Activated CD8-positive, alpha-beta memory T cell treated with anti-CD3 and anti-CD28 coated beads, Interleukin-2, amount 50 U/mL, for 48 hours (primary cell): Measurements from ENCODE around the gene STX18.
"Not testable (repeated sequence)": the region's sequence is repeated elsewhere in the genome, so short reads cannot be mapped to it uniquely, and the experiment has no call there.

Source experiments
- DNase-seq: peaks from one replicate; pipeline ENCODE4 v3.0.0-alpha.2; 2020

The STX18 gene

DNA sequence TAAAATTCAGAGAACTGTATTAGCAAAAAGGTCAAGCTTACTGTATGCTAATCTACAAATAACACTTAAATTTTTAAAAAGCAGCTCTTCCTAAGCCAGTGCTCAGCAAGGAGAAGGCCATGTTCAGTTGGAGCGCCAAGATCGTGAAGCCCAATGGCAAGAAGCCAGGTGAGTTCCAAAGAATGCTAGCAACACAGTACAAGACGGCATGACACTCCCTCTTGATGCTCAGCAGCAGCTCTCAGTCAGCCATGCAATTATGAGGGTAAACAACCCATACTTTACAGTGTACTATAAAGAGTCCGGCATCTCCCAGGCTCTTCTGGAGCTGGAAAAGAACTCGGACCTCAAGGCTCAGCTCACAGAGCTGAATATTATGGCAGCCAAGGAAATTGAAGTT lies 34.9 kb downstream of the STX18 start:
- no peak for DNase-seq

- DNase-seq, result not testable (repeated sequence)
These were observed 36.6 kb downstream of the STX18 start for GRCh38 chr4:4505211-4505610.

GRCh38 chr4:4504783-4505182 lies 37.1 kb downstream of the STX18 start:
- no peak for DNase-seq

- no peak for DNase-seq
These were observed 39.0 kb downstream of the STX18 start for GRCh38 chr4:4502694-4503311.

DNA sequence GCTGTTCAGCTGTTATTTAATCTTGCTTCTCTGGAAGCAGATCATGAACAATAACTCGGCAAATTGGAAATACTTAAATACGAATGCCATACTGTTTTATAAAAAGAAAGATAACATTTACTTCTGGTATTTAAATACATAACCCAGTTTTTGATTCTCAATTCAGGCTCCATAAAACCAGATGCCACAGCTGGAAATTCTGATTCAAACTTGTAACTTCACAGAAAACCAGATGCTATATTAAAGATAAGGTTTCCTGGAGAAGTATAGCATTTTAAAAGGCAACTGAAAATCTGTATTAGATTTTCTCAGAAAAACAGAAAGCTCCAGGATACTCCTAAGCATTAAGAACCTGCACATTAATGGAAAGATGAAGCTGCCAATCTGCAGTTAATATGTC lies 40.2 kb downstream of the STX18 start:
- no peak for DNase-seq

DNA sequence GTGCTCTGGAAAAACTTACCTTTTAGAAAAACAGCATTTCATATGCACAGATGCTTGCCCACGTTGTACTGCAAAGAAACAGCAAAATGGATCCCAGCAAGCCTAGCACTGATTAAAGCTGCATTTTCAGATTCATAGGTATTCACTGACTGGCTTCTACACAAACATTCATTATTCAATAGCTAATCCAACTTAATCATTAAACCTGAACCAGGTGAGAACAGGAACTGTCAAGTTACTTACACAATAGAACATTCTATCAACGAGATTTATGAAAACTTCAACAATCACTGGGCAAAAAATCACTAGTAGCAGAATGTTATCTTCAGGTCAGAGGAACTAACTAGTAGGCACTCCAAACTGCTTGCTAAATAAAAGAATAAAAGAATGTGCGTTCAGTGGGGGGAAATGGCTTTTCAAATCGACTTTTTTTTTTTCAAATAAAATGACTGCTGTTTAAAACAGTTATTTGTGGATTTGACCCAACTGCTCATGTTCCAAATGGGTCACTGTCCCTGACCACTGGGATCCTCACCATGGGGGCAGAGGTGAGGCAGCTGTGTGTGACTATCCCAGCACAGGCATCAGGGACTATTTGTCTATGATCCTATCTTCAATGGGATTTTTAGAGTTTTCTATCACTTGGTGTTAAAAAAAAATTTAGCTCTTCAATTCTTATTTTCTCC lies 42.3 kb downstream of the STX18 start:
- no peak for DNase-seq

DNA sequence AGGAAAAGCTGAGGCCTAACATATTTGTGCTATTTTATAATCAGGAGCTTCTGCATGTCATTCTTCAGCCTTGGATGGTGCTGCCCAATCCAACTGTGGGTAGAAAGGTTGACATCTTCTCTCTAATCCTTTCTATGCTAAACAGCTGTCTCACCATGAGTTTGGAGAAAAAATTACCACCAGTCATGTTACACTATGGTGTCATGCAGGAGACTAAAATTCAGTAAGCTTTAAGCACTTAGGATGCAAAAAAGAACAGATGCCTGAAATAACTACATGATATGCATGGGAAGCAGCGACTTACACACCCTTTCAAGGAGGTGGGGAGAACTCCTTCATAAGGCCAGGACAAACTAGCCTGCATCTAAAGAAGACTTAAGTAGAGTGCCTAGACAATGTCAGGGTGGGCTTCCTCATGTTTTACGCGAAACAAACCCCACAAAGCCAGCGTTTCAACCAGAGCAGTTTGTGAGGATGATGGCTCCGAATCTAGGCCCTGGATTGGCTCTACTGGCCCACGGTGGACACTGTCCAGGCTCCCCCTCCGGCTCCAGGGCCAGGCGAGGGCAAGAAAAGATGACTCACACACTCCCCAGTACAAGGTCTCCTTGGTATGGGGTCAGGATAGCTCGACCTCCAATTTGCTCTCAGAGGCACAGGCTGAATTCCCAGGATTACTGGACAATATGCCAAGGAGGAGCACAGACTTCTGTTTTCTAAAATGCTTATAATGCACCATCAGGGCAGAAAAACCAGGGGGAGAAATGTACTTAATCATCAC lies 45.1 kb downstream of the STX18 start:
- no peak for DNase-seq

DNA sequence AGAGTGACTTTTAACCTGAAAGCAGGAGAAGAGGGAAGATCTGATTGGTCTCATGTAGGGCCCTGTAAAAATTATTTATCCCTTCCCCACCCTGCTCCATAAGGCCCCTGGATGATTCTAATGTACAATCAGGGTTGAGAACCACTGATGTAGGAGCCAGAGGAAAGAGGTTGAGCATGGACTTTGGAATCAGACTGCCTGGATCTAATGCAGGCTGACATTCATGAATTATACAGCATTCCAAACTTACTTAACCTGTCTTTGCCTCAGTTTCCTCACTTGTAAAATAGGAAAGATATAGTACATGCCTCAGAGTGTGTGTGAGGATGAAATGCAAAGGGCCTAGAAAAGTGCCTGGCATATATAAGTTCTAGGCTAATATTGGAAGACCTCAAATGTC lies 47.0 kb downstream of the STX18 start:
- DNase-seq, result no peak

- no peak for DNase-seq
These were observed 49.5 kb downstream of the STX18 start for GRCh38 chr4:4492161-4492847.

DNA sequence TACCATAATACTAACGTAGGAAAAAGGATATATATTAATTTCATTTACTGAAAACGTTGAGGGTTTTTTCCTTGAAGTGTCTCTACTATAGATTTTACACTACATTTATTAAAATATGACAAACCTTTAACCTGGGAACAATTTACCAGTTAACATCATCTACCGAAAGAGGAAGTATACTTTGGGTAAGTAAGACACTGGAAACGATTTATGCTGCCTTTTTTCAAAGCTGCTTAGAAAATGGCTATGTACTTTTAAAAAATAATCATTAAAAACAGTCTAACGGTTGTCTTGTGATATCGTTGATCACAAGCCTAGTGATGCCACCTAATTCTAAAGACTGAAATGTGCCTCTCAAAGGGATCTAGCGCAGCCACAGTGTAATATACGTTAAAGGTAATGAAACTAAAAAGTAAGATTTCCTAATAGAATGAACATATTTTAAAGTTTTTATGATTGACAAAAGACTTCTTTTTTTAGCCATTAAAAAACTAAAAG lies 50.4 kb downstream of the STX18 start:
- DNase-seq, result no peak

- DNase-seq, result no peak
These were observed 51.0 kb downstream of the STX18 start for GRCh38 chr4:4490816-4491215.

DNA sequence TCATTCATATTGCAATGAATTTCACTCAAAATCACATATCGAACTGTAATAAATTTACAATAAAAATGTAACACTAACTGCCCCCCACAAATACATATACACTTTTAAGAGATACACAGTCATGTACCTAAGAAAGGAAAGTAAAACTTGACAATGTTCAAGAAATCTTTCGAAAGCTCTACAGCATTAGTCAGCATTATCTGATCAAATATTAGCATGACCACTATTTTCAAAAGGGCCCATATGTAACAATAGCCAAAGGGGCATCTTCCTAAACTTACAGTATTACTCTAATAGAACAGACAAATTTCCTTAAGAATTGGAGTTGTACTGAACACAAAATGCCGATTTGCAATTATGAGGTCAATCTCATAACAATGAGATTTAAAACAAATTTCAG lies 51.8 kb downstream of the STX18 start:
- DNase-seq, result no peak

- DNase-seq, result peak; percentile 76
These were observed 53.1 kb downstream of the STX18 start for GRCh38 chr4:4488405-4489404.

DNA sequence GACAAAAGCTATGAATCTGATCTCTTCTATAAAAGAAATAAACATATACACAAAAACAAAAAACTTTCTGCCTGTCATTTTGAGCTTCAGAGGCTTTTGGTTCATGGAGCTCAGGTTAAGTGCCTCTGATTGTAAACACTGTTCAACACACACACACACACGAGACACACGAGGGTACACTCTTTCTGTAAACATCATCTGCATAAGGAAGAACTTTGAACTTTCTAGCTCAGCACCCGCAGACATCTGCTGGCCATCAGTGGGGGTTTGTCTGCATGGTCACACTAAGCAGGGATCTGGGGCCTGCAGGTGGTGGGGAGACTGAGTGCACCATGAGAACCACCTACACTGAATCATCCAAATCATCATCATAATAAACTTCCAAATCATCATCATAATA lies 54.9 kb downstream of the STX18 start:
- no peak for DNase-seq

DNA sequence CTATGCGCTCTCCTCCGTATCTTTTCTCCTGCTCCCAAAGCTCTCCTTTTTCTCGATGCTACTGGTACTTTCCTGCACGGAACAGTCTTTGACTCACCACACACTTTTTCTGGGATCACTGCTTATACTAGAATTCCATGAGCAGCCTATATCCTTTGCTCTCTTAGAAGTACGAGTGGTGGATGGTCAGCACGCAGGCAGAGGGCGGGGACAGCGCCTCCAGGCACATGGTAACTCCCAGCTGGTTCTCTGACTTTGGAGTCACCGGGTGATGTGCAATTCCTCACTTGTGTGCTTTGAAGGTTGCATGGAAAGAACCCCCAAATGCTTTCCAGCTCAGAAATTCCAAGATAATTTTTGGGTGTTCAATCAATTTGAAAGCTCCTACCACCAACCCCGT lies 56.0 kb downstream of the STX18 start:
- DNase-seq, result no peak

GRCh38 chr4:4481399-4481994 lies 60.4 kb downstream of the STX18 start:
- no peak for DNase-seq

- no peak for DNase-seq
These were observed 61.0 kb downstream of the STX18 start for GRCh38 chr4:4480685-4481398.

DNA sequence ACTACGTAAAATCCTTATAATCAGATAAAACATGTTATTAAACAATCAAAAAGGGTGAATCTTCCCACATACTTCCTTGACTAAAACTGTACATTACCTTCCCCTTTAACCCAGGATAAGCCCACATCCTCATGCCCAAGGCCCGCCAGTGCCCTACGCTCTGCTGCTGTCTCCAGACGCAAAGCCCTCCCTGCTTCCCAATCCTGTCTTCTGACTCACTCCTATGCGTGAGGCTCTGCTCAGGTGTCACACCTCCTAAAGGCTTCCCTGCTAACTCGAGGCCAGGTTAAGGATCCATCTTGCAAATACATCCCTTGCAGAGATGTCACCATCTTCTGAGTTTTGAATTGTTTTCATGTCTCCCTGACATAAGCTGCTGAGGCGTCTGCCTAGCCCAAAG lies 61.6 kb downstream of the STX18 start:
- no peak for DNase-seq

GRCh38 chr4:4479366-4479765 lies 62.5 kb downstream of the STX18 start:
- DNase-seq, result no peak

DNA sequence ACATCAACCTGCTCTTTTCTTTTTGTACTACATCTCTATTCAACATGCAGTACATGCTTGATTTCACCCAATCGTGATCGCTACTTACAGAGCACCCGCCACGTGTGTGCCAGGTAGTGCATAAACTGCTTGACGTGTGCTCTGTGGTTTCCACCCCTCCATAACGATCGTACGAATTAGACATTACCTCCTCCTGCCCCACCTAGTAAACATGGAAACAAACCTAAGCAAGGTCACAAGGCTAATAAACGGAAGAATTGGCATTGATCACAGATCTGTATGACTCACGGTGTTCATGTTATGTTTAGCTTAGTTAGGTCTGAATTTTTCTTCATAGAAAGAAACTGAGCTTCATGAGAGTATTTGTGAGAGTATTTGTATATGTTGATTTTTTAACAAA lies 64.1 kb downstream of the STX18 start:
- DNase-seq, result no peak

GRCh38 chr4:4477391-4477790 lies 64.5 kb downstream of the STX18 start:
- DNase-seq, result no peak
